ENCODE results near the gene CFAP61.

CFAP61 gene

DNA sequence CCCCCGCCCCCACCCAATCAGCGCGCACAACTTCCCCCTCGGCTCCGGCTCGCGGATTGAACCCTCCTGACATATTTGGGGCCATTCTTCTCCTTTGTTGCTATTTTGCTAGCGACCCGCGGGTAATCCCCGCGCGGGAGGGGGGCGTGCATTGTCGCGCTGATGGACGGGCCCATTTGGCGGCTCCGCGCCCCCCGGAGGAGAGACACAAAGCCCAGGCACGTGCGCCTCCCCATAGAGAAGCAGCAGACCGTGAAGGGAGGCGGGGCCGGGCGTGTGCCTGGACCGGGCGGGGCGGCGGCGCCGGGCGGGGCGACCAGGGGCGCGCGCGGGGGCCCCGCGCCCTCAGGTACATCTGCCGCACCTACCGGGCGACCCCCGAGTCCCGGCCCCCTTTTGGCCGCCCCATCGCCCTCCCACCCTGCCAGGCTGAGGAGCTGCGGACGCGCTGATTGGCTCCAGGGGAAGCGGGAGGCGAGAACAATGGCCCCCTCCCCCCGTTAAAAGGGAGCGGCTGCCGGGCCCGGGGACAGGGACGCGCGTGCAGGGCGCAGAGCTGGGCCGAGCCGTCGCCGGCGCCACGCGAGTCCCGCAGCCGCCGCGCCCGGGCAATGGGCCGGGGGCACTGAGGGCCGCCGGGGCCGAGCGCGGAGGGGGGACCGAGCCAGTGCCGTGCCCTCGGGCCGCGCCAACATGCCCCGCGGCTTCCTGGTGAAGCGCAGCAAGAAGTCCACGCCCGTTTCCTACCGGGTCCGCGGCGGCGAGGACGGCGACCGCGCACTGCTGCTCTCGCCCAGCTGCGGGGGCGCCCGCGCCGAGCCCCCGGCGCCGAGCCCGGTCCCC lies 315.5 kb downstream of the CFAP61 start, which contains the start of gene INSM1:
Gene INSM1, plus strand, starts transcription at position 530 of the 843 bp plus-strand sequence. Its CDS starts 164 bp downstream, at position 694.
- no peak for DNase-seq

DNA sequence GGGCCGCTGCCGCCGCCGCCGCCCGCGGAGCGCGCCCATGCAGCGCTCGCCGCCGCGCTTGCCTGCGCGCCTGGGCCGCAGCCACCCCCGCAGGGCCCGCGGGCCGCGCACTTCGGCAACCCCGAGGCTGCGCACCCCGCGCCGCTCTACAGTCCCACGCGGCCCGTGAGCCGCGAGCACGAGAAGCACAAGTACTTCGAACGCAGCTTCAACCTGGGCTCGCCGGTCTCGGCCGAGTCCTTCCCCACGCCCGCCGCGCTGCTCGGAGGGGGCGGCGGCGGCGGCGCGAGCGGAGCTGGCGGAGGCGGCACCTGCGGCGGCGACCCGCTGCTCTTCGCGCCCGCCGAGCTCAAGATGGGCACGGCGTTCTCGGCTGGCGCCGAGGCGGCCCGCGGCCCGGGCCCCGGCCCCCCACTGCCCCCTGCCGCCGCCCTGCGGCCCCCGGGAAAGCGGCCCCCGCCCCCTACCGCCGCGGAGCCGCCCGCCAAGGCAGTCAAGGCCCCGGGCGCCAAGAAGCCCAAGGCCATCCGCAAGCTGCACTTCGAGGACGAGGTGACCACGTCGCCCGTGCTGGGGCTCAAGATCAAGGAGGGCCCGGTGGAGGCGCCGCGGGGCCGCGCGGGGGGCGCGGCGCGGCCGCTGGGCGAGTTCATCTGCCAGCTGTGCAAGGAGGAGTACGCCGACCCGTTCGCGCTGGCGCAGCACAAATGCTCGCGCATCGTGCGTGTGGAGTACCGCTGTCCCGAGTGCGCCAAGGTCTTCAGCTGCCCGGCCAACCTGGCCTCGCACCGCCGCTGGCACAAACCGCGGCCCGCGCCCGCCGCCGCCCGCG lies 316.3 kb downstream of the CFAP61 start:
- no peak for DNase-seq

GRCh38 chr20:20369250-20370093 lies 317.1 kb downstream of the CFAP61 start:
- DNase-seq = no peak

GRCh38 chr20:20370094-20370575 lies 317.8 kb downstream of the CFAP61 start:
- no peak for DNase-seq

GRCh38 chr20:20371083-20371482 lies 318.8 kb downstream of the CFAP61 start:
- DNase-seq = no peak

GRCh38 chr20:20371681-20372080 lies 319.3 kb downstream of the CFAP61 start:
- DNase-seq = no peak

DNA sequence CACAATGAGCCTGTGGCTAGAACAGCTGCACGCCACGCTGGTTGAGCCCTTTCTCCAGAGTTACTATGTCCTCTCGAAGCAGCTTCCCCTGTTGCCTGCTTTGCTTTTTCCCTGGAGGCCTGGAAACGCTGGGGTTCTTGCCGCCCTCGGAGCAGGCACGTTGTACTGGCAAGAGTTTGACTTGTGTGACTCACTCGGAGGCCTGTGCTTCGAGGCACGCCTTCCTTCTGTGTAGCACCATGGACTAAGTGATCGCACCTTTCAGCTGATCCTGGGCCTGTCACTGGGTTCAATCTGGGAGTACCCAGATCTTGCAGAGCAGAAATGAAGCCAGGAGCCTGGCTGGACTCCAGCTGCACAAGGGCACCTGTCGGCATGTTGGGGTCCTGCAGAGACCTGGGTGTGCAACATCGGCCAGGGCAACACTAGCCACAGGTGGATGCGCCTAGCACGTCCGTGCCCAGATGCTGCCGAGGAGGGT lies 320.8 kb downstream of the CFAP61 start:
- no peak for DNase-seq

DNA sequence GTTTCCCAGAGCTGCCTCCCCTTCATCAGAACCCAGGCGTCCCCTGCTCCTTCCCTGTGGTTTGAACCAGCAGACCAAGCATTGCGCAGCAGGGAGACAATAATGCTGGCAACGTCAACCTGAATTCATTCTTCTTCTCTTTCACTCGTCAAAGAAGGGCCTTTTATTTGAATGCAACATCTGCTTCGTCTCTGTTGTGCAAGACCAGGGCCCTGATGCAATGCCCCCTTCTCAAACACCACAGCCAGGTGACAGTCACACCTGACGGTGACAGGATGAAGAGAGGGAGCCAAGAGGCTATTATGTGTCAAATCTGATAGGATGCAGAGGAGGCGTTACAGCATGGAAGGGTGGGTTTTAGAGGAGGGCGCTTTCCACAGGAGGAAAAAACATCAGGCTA lies 323.5 kb downstream of the CFAP61 start:
- DNase-seq = no peak

GRCh38 chr20:20386192-20386591 lies 333.9 kb downstream of the CFAP61 start:
- no peak for DNase-seq

DNA sequence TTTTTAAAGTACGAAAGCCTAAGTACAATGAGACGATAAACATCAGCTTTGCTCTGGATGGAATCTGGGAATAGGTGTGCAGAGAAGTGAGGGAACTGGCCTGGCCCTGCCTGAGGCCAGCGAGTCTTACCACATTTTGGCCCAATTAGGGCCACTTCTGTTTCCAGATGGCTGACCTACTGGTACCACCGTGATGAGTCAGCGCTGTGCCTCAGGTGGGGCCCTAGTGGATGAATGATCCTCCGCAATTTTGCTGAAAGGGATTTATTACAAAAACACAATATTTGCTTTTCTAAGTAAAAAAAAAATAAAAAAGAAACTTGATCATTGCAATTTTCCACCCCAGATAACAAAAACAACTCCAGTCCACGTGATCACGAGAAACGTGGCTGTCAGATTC lies 338.1 kb downstream of the CFAP61 start:
- DNase-seq = no peak

DNA sequence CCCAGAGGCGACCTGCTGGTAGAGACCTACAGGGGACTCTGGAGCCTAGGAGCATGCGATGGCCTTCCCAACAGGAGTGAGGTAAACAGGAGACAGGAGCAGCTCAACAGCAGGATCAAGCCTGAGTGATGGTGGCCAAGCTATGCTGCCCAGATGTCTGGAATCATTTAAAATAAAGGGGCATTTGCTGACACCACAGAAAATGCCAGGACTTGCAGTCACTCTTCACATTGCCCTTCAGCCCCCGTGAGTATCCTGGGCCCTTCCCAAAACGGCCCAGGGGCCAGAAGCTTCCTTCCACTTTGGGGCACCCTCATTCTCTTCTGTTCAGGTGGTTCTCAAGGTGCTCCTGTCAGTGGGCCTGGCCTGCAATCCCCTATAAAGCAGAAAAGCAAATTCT lies 338.8 kb downstream of the CFAP61 start:
- no peak for DNase-seq

DNA sequence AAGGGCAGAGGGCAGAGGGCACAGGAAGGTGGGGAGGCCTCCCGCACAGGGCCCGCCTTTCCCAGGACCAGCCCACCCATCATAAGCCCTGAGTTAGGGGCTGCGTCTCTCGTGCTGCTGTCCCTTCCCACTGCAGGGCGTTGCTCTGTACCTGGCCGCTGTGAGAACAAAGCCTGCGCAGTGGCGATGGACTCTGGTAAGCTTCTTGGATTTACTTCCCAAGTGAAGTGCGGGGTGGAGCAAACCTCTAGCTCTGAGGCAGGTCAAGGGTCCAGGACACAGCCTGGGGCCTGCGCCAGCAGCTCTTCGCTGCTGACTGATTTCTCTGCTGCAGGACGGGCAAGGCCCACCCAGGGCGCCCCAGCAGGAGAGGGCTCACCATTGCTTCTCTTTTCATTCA lies 339.4 kb downstream of the CFAP61 start:
- DNase-seq = no peak

GRCh38 chr20:20393207-20394120 lies 341.1 kb downstream of the CFAP61 start:
- DNase-seq = no peak

DNA sequence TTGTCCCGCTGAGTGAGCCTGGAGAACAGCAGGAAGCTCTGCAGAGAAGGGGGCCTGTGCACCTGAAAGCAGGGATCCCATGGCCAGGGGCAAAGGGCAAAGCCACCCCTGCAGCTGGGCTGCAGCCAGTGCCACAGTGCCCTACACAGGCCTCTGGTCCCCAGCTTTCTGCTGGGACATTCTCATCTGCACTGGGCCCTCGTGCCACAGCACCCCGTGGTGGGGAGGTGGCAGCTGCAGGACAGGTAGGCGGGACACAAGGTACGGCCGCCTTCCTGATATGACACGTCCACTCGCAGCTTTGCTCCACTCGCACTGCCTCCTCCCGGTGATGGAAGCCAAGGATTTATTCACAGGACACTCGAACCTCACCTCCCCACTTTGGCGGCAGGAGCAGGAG lies 342.8 kb downstream of the CFAP61 start:
- no peak for DNase-seq

- DNase-seq = no peak
Observed at GRCh38 chr20:20395903-20396568, 343.7 kb downstream of the CFAP61 start.

- DNase-seq = no peak
Observed at GRCh38 chr20:20396794-20397193, 344.5 kb downstream of the CFAP61 start.

GRCh38 chr20:20398123-20398522 lies 345.8 kb downstream of the CFAP61 start:
- no peak for DNase-seq

- DNase-seq = no peak
Observed at GRCh38 chr20:20399531-20400500, 347.5 kb downstream of the CFAP61 start.

DNA sequence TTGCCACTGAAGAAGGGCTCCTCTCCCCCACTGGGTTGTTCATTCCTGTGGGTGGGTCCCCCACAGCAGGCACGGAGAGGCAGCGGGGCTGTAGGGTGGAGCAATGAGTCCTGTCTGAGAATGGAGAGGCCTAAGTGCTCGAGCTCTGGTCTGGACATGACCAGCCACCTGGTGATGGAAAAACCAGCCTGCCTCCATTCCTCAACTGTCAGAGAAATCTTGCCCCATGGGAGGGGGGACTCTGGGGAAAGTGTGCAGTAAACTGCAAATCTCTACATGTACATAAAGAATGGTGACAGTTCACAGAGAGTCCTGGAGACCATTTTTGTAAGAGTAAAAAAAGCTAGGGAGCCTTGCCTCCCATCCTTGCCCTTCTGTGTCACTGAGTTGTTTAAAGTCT lies 349.7 kb downstream of the CFAP61 start:
- DNase-seq = no peak

DNA sequence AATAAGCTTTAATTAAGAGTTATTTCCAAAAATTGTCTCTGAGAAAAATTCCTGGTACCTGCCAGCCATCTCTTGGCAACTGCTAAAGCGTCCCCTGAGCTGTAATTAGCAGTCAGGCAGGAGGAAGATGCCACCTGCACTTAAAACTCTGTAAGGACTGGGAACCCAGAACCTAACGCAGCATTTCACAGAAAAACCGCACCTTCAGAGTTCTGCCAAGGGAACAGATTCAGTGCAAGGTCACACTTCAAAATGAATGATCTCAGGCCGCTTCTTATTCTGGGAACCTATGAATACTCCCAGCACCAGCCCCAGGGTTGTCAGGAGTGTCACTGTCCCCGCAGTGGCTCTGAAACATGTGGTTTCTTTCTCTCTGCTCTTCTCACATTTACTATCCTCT lies 352.3 kb downstream of the CFAP61 start:
- no peak for DNase-seq

Data from effector CD4-positive, alpha-beta T cell (primary cell).